Stimulated activated CD8-positive, alpha-beta memory T cell treated with anti-CD3 and anti-CD28 coated beads, Interleukin-12 subunit alpha, Interleukin-12 subunit beta, amount 100 ng/mL, for 24 hours (primary cell): ENCODE data around the gene OR5V1.
"Not testable (repeated sequence)": the region's sequence is repeated elsewhere in the genome, so short reads cannot be mapped to it uniquely, and the experiment has no call there.

Source experiments
- DNase-seq: peaks from one replicate; pipeline ENCODE4 v3.0.0-alpha.2; 2020; ENCODE audit errors: extremely low read depth

Gene OR5V1

DNA sequence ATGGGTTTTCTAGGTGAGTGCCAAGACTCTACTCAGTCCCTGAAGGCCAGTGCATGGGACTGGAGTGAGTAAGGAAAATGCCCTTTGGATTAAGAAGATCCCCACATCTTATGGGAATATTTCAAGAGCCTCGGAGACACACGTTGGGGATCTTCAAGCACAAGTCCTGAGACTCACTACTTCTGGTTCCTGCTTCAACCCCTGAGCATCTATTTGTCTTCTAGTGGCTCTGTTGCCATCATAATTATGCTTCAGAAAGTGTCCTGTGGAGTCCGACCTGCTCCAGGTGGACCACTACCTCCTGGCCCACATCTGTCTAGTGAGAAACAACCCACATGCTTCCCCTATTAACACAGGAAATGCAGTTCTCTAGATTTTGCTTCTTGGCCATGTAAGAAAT, at the start of gene OR5V1:
Gene OR5V1, minus strand, starts transcription at position 101 of the 400 bp plus-strand sequence. CDS start 12,670 bp downstream, outside the sequence.
- DNase-seq = no peak

DNA sequence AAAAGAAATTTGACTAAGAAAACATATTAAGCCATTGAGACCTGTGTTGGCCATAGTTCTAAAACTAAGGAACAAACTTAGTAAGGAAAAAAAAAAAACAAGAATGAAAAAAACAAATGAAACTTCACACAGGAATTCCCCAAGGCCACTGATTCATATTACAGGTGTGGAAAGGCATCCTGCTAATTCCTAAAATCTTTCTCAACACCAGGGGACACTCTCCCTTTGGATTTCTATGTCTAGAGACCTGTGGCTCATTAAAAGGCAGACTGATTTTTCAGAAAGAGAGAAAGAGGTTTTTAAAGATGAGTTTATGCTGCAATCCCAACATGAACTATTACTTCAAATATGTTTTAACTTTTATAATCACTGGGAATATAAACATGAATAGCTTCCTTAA, 45.9 kb upstream of the OR5V1 start, which contains the start of gene OR12D1:
Gene OR12D1, plus strand, starts transcription at position 341 of the 400 bp plus-strand sequence.
- DNase-seq = no peak

DNA sequence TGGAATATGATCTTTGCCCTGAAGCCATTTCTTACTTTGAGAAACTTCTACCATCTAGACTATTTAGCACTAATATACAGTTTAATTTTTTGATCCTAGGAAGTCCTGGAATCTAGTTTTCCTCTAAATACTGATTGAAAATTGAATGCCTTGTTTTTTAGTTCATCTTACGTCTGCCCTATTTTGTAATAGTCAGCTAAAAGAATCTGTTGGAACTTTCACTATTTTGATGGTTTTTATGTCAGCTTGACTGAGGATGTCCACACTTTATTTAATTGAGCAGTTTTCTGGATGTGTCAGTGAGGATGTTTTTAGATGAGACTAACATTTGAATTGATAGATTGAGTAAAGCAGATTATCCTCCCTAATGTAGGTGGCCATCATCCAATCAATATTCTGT, 35.1 kb upstream of the OR5V1 start:
- DNase-seq = no peak

DNA sequence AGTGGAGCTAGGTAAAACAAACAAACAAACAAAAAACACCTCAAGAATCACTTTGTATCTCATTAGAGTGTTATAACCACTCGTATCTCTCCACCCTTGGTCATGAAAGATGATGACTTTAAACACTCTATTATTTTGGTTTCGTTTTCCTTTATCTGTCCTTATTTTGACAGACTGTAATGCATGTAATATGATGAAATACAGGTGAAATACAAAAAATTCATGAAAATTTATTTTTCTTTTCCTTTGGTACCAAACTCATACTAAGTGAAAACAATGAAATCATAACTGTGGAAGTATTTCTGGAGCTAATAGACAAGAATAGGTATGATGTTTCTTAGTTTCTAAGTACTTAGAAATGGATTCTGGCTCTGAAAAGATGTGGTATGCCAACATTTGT, 30.9 kb upstream of the OR5V1 start:
- DNase-seq = no peak

DNA sequence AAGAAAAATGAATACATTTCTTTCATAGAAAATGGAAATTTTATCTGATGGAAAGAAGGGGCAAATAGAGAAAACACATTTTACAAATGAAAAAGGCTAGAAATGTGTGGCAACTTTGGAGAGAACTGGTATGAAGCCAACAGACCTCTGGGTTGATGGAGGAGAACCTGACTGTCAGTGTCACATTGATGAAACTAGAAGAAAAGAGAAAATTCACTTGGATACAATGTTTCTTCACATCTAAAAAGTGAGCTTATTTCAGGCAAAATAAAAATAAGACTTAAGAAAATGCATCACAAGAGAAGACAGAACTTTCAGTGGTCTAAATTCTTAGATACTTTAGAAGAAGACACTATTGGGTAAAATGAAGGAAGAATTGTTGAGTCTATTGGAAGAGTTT, 26.7 kb upstream of the OR5V1 start, which contains the start of gene OR12D2:
Gene OR12D2, plus strand, starts transcription at position 301 of the 400 bp plus-strand sequence. CDS start 1,069 bp downstream, outside the sequence.
- no peak for DNase-seq

DNA sequence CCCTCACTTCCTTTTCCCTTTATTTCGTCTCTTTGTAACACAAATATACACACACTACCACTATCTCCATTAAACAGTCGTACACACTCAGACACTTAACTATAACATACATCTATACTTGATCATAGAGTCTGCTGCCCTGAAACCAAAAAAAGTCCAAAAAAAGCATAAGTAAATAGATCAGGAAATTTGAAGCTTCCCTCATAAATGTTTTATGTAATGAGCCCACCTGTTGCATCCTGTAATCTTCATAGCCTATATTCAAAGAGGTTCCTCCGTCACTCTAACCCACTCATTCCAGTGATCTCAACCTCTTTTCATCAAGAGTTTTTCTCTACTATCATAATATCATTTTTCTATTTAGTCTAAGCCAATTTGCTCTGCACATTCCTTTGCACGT, 19.9 kb upstream of the OR5V1 start:
- no peak for DNase-seq

DNA sequence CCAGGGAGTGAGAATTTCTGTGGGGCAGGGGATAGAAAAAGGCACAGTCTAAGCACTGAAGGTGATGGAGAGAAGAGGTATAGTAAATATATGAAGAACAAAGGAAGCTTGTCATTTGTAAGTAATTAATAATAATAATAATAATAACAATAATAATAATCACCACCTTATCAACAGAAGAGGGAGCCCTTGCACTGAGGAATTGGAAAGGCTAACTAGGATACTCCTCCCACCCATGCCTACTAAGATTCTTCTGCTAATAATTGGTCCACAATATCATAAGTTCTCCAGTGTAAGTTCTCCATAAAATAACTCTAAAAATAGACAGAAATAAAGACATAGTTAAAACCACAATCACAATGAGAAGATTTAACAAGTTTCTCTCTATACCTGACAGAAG, 7.3 kb upstream of the OR5V1 start:
- no peak for DNase-seq

DNA sequence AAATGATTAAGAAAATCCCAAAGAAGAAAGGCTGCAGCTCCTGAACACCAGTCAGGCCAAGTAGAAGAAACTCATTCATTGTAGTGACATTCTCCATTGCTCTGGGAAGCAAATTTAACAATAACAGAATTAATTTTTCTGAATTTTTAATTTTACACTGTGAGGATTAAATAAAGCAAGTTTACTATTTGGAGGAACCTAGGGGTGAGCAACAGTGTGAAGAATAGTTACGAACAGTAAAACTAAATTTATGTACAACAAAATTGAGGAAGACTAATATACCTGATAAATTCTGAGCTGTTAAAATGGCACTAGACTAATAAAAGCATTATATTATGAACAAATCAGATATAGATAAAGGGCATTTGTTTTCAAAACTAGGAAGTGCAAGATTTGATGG, 6.5 kb upstream of the OR5V1 start, which contains the start of gene OR12D3:
Gene OR12D3, minus strand, starts transcription at position 101 of the 400 bp plus-strand sequence. Its CDS starts 4 bp downstream, at position 97.
- no peak for DNase-seq

DNA sequence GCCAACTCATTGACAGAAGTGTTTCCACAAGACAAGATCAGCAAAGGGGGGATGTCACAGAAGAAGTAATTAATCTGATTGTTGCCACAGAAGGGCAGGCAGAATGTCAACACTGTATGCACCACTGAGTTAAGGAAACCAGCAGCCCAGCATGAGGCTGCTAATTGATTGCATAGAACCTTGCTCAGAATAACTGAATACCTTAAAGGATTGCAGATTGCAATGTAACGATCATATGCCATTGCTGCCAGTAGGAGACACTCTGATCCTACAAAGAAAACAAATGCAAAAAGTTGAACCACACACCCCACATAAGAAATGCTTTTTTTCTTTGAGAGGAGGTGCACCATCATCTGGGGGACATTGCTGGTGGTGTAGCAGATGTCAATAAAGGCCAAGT, 13.1 kb downstream of the OR5V1 start:
- DNase-seq = no peak

DNA sequence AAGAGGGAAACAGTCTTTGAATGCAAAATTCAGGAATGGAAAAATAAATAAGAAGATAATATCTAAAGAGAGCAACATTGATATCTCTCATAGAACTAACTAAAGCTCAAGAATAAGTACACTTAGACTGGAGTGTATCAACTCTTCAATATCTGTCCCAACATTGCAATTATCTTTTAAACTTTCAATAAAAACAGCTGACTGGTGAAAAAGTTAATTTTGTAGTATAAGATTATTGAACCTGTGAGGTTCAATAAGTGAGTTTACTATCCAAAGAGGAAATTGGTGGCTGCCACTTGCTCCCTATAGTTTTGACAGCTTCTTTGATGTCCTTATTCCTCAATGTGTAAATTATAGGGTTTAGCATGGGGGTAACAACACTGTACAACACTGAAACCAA, 13.7 kb downstream of the OR5V1 start:
- DNase-seq = no peak

DNA sequence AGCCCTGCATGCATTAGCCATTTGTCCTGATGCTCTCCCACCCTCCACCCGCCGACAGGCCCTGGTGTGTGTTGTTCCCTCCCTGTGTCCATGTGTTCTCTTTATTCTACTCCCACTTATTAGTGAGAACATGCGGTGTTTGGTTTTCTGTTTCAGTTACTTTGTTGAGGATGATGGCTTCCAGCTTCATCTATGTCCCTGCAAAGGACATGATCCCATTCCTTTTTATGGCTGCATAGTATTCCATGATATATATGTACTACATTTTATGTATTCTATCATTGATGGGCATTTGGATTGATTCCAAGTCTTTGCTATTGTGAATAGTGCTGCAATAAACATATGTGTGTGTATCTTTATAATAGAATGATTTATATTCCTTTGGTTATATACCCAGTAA, 19.3 kb downstream of the OR5V1 start:
- DNase-seq = not testable (repeated sequence)

DNA sequence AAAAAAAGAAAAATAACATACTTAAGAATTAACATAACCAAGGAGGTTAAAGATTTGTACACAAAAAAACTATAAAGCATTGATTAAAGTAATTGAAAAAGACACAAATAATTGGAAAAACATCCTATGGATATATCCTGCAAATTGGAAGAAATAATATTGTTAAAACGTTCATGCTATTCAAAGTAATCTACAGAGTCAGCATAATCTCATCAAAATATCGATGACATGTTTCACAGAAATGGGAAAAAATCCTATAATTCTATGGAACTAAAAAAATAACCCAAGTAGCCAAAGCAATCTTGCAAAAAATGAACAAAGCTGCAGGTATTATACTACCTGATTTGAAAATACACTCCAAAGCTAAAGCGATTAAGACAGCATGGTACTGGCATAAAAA, 23.3 kb downstream of the OR5V1 start:
- no peak for DNase-seq

DNA sequence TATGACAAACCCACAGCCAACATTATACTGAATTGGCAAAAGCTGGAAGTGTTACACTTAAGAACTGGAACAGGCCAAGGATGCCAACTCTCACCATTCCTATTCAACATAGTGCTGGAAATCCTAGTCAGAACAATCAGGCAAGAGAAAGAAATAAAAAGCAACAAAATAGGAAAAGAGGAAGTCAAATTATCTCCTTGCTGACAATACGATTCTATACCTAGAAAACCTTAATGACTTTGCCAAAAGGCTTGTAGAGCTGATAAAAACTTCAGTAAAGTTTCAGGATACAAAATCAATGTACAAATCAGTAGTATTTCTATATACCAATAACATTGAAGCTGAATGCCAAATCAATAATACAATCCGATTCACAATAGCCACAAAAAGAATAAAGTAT, 32.4 kb downstream of the OR5V1 start:
- no peak for DNase-seq

DNA sequence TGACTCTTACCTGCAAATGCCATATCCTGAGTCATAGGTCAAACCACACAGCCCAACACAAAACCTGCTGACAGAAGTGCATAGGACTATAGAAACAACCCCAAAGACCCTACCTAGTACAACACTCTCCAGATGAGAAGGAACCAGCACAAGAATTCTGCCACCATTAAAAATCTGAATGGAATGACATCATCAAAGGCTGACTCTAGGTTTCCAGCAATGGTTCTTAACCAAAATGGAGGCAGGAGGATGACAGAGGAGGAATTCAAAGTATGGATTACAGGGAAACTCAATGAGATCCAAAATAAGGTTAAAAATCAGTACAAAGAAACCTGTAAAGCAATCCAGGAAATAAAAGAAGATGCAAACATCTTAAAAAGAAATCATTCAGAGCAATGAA, 36.0 kb downstream of the OR5V1 start:
- DNase-seq = no peak

DNA sequence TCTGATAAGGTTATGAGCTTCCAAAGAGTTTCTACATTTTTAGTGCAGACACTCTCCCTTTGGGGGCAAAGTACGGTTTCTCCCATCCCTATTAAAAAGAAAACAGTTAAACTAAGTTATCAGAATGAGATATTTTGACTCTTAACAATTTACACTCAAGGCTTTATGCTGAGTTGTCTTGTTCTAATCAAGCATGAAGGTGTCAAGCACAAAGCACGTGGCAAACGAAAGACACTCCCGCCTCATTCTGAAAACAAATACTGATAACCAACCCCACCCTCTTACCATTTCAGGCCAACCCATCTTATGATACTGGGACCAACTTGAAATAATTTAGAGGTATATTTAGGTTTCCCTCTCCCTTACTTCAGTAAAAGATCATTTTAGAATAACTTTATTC, 42.9 kb downstream of the OR5V1 start:
- DNase-seq = no peak

DNA sequence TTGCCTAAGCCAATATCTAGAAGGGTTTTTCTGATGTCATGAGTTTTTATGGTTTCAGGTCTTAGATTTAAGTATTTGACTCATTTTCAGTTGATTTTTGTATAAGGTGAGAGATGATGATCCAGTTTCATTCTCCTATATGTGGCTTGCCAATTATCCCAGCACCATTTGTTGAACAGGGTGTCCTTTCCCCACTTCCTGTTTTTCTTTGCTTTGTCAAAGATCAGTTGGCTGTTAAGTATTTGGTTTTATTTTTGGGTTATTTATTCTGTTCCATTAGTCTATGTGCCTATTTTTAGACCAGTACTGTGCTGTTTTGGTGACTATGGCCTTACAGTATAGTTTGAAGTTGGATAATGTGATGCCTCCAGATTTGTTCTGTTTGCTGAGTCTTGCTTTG, 45.3 kb downstream of the OR5V1 start:
- DNase-seq = not testable (repeated sequence)

DNA sequence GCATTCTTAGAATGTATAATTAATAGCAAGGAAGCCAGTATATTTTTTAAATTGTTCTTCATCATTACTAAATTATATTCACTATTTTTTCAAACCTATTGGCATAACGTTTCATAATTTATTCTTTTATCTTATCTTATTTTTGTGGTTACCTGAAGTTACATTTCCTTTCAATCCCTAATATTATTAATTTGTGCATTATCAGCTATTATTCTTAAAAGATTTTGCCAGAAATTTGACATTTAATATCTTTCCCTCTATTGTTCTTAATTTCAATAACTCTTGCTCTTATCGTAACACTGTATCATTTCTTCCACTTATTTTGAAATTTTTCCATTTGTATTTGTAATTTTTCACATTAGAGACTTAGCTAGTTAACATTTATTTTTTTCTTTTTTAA, 48.7 kb downstream of the OR5V1 start:
- DNase-seq = no peak
